HEK293 (cell line): ENCODE data around the gene LYZ.
A peak's percentile ranks its signal among the peaks of the same experiment; 100 is the strongest.

Experiments used
- ATF2 ChIP-seq: fragments of 450-650 bp; formaldehyde crosslinking; IDR thresholded peaks from 2 replicates; pipeline ENCODE4 v1.5.1; 2016; ENCODE audit warnings: missing biosample characterization, missing genetic modification characterization, low read depth
- MYNN ChIP-seq: fragments of 450-650 bp; formaldehyde crosslinking; IDR thresholded peaks from 2 replicates; pipeline ENCODE4 v1.5.1; 2016; ENCODE audit warnings: missing biosample characterization, missing genetic modification characterization, borderline replicate concordance
- PRDM4 ChIP-seq: fragments of 450-650 bp; formaldehyde crosslinking; IDR thresholded peaks from 2 replicates; pipeline ENCODE4 v1.5.1; 2017; ENCODE audit warnings: missing biosample characterization, missing genetic modification characterization
- ZBTB1 ChIP-seq: fragments of 450-650 bp; formaldehyde crosslinking; IDR thresholded peaks from 2 replicates; pipeline ENCODE4 v1.5.1; 2016; ENCODE audit warnings: missing biosample characterization, missing genetic modification characterization
- ZBTB7A ChIP-seq: fragments of 450-650 bp; formaldehyde crosslinking; IDR thresholded peaks from 2 replicates; pipeline ENCODE4 v1.5.1; 2016; ENCODE audit warnings: low read depth, missing biosample characterization, missing genetic modification characterization
- ZNF157 ChIP-seq: fragments of 450-650 bp; formaldehyde crosslinking; IDR thresholded peaks from 2 replicates; pipeline ENCODE4 v1.5.1; 2016; ENCODE audit warnings: missing biosample characterization, missing genetic modification characterization
- ZNF184 ChIP-seq: fragments of 450-650 bp; IDR thresholded peaks from 2 replicates; pipeline ENCODE4 v1.5.1; 2018; ENCODE audit warnings: missing biosample characterization, mild to moderate bottlenecking, missing genetic modification characterization
- ZNF266 ChIP-seq: fragments of 450-650 bp; formaldehyde crosslinking; IDR thresholded peaks from 2 replicates; pipeline ENCODE4 v1.5.1; 2016; ENCODE audit warnings: missing biosample characterization, missing genetic modification characterization, low read depth
- ZNF280D ChIP-seq: fragments of 450-650 bp; formaldehyde crosslinking; IDR thresholded peaks from 2 replicates; pipeline ENCODE4 v1.5.1; 2016; ENCODE audit warnings: missing biosample characterization, missing genetic modification characterization
- ZNF394 ChIP-seq: fragments of 450-650 bp; formaldehyde crosslinking; IDR thresholded peaks from 2 replicates; pipeline ENCODE4 v1.5.1; 2016; ENCODE audit warnings: missing biosample characterization, missing genetic modification characterization, mild to moderate bottlenecking, moderate library complexity, borderline replicate concordance
- ZNF423 ChIP-seq: fragments of 450-650 bp; formaldehyde crosslinking; IDR thresholded peaks from 2 replicates; pipeline ENCODE4 v1.5.1; 2016; ENCODE audit warnings: missing biosample characterization, missing genetic modification characterization
- ZNF518A ChIP-seq: fragments of 450-650 bp; formaldehyde crosslinking; conservative IDR thresholded peaks from 2 replicates; pipeline ENCODE4 v1.5.1; 2016; ENCODE audit warnings: low read depth, missing biosample characterization, missing genetic modification characterization
- ZNF600 ChIP-seq: fragments of 450-650 bp; formaldehyde crosslinking; IDR thresholded peaks from 2 replicates; pipeline ENCODE4 v1.5.1; 2016; ENCODE audit warnings: missing biosample characterization, missing genetic modification characterization
- ZNF610 ChIP-seq: fragments of 450-650 bp; formaldehyde crosslinking; IDR thresholded peaks from 2 replicates; pipeline ENCODE4 v1.5.1; 2016; ENCODE audit warnings: missing biosample characterization, missing genetic modification characterization, borderline replicate concordance
- ZNF639 ChIP-seq: fragments of 450-650 bp; formaldehyde crosslinking; IDR thresholded peaks from 2 replicates; pipeline ENCODE4 v1.5.1; 2016; ENCODE audit warnings: missing biosample characterization, missing genetic modification characterization
- ZNF76 ChIP-seq: fragments of 450-650 bp; formaldehyde crosslinking; IDR thresholded peaks from 2 replicates; pipeline ENCODE4; 2016; ENCODE audit warnings: low read depth, missing biosample characterization, missing genetic modification characterization, borderline replicate concordance
- TF ChIP-seq, protein P1 (sequence below): fragments of 450-650 bp; formaldehyde crosslinking; IDR thresholded peaks from 2 replicates; pipeline ENCODE4 v1.5.1; 2016; ENCODE audit warnings: missing biosample characterization, missing genetic modification characterization

Gene LYZ

DNA sequence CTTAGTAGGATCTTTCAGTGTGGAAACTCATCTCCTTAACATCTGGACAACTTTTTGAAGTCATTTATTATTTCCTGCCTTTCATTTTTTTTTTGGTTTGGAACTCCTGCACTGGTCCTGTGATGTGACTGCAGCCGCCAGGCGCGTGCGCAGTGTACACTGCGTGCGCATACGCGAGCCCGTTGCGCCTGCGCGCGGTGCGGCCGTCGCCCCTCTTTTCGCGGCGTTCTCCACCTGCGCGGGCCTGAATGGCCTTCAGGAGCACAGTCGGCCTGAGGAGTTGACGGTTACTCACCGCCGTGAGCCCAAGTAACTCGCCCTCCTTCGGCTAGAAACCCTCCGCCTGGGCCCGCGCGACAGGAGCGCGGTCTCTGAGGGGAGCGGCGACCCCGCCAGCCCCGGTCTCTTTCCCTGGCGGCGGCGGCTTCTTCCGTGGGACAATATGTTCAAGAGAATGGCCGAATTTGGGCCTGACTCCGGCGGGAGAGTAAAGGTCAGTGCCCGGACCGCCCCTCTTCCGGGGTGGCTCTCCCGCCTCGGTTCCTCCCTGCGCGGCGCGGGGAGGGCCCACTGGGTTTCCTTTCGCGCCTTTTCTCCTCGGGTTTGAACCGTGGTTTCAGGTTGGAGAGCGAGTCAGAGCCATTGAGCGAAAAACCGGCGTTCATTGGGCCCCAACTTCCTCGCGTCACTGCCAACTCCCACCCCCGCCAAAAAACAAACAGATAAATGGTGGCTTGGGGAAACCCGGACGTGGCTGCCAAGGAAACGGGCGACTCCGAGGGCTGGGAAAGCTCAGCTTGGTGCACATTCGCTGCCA, 11.6 kb downstream of the LYZ start, which contains the start of gene YEATS4 (continued):
- TF ChIP-seq ZNF76: peak; percentile 68
- TF ChIP-seq ZNF610 (tag by site-specific recombination): peak; percentile 89
- TF ChIP-seq PRDM4 (tag by site-specific recombination): 0 out of 2 replicates have a peak, but pooled peaks have one; percentile 9
- TF ChIP-seq ZNF600 (tag by site-specific recombination): peak; percentile 67
- TF ChIP-seq ATF2 (tag by site-specific recombination): no peak; the same call in 1 of the 2 replicates
- TF ChIP-seq ZNF266 (tag by site-specific recombination): no peak
- TF ChIP-seq ZNF423 (tag by site-specific recombination): peak; percentile 75
- TF ChIP-seq ZNF518A: peak; percentile 58
- TF ChIP-seq ZNF639: peak; percentile 87
- TF ChIP-seq, protein P1, sequence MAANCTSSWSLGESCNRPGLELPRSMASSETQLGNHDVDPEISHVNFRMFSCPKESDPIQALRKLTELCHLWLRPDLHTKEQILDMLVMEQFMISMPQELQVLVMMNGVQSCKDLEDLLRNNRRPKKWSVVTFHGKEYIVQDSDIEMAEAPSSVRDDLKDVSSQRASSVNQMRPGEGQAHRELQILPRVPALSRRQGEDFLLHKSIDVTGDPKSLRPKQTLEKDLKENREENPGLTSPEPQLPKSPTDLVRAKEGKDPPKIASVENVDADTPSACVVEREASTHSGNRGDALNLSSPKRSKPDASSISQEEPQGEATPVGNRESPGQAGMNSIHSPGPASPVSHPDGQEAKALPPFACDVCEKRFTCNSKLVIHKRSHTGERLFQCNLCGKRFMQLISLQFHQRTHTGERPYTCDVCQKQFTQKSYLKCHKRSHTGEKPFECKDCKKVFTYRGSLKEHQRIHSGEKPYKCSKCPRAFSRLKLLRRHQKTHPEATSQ (tag by site-specific recombination): peak; percentile 93
- peak; percentile 78 for TF ChIP-seq ZNF394 (tag by site-specific recombination)
- TF ChIP-seq ZBTB1 (tag by site-specific recombination): 0 out of 2 replicates have a peak, but pooled peaks have one; percentile 51
- 0 out of 2 replicates have a peak, but pooled peaks have one; percentile 19 for TF ChIP-seq ZNF184 (tag by site-specific recombination)
- 0 out of 2 replicates have a peak, but pooled peaks have one; percentile 27 for TF ChIP-seq MYNN (tag by site-specific recombination)
- TF ChIP-seq ZNF280D (tag by site-specific recombination): peak; percentile 38; the same call in 1 of the 2 replicates
- no peak for TF ChIP-seq ZNF157 (tag by site-specific recombination)
- TF ChIP-seq ZBTB7A (tag by site-specific recombination): peak; percentile 63; the same call in 1 of the 2 replicates
